H1 (cell line): ENCODE measurements around the gene FGGY. TPM values are rescaled to one million over a fixed set of nuclear protein-coding genes. Genes with fewer than 3 reads are reported as not detected.

Experiments
- CTCF ChIA-PET: fragments of 300-600 bp; sonication (Branson Sonifier 250); formaldehyde crosslinking; loops from one replicate; lab custom pipeline; 2021; ENCODE audit not compliant: partially characterized antibody; lab: Charles Lee
- POLR2A ChIA-PET: fragments of 300-600 bp; sonication (Branson Sonifier 250); formaldehyde crosslinking; loops from one replicate; lab custom pipeline; 2021; ENCODE audit warnings: inconsistent platforms; ENCODE audit not compliant: partially characterized antibody; lab: Charles Lee
- DNase-seq, 2 experiments: peaks; one replicate each; pipeline versions ENCODE4 v3.0.0 to v3.0.0-alpha.2; 2010 to 2022; ENCODE audit warnings: low spot score in 2 of 2, low read depth in 1 of 2, mixed read lengths in 1 of 2
- FAIRE-seq: peaks from 2 replicates; lab custom pipeline; 2011; peaks lifted over from hg19 to GRCh38; lab: Jason Lieb, UNC
- H2AFZ ChIP-seq: 2 replicates; pipeline ENCODE4 v1.8.1; 2012; ENCODE audit warnings: low read length, inconsistent platforms
- H2AK5ac ChIP-seq: 2 replicates; pipeline ENCODE4 v1.6.1; 2013; ENCODE audit warnings: low read depth, low read length
- H2BK120ac ChIP-seq: replicated peaks from 2 replicates; pipeline ENCODE3; 2013; ENCODE audit warnings: low read depth, low read length, inconsistent platforms
- H2BK12ac ChIP-seq: 2 replicates; pipeline ENCODE4 v1.6.1; 2013; ENCODE audit warnings: low read depth, low read length
- H2BK15ac ChIP-seq: 2 replicates; pipeline ENCODE4 v1.6.1; 2013; ENCODE audit warnings: low read length
- H2BK20ac ChIP-seq: 2 replicates; pipeline ENCODE4 v1.6.1; 2013; ENCODE audit warnings: low read length
- H2BK5ac ChIP-seq: 2 replicates; pipeline ENCODE4 v1.6.1; 2013; ENCODE audit warnings: low read depth, low read length
- H3K14ac ChIP-seq: 2 replicates; pipeline ENCODE4 v1.6.1; 2013; ENCODE audit warnings: inconsistent platforms; ENCODE audit not compliant: insufficient read length
- H3K18ac ChIP-seq: 2 replicates; pipeline ENCODE4 v1.6.1; 2013; ENCODE audit warnings: low read length; ENCODE audit errors: extremely low read depth
- H3K23ac ChIP-seq: 2 replicates; pipeline ENCODE4 v1.6.1; 2013; ENCODE audit warnings: inconsistent platforms; ENCODE audit not compliant: insufficient read length
- H3K23me2 ChIP-seq: 2 replicates; pipeline ENCODE4 v1.6.1; 2013; ENCODE audit warnings: low read depth, low read length
- H3K27ac ChIP-seq: 2 replicates; pipeline ENCODE4 v1.6.1; 2011; ENCODE audit warnings: low read depth, low read length, inconsistent platforms
- H3K27me3 ChIP-seq, 4 experiments: replicated peaks in 1 of 4; 1 replicate in 1 of 4; 2 replicates in 3 of 4; pipeline versions ENCODE4 v1.6.1 to v1.8.1; 2011 to 2013; ENCODE audit warnings: low read length in 3 of 4, mild to moderate bottlenecking in 3 of 4, inconsistent platforms in 2 of 4, mixed read lengths in 2 of 4, moderate library complexity in 1 of 4; ENCODE audit not compliant: control insufficient read depth in 3 of 4, insufficient read depth in 3 of 4; ENCODE audit errors: extremely low read depth in 1 of 4
- H3K36me3 ChIP-seq, 4 experiments: 2 replicates each; pipeline versions ENCODE4 v1.6.1 to v1.8.1; 2011 to 2013; ENCODE audit warnings: mild to moderate bottlenecking in 4 of 4, low read length in 3 of 4, moderate library complexity in 2 of 4, control low read depth in 1 of 4, inconsistent platforms in 1 of 4; ENCODE audit not compliant: insufficient read depth in 4 of 4, control insufficient read depth in 2 of 4
- H3K4ac ChIP-seq: replicated peaks from 2 replicates; pipeline ENCODE3; 2013; ENCODE audit warnings: low read length, low read depth, mixed read lengths, inconsistent platforms; ENCODE audit not compliant: insufficient read length
- H3K4me1 ChIP-seq, 4 experiments: replicated peaks in 1 of 4; 1 replicate in 1 of 4; 2 replicates in 3 of 4; pipeline versions ENCODE4 v1.6.1 to v1.8.1; 2011 to 2013; ENCODE audit warnings: low read length in 3 of 4, inconsistent platforms in 2 of 4, mixed read lengths in 1 of 4; ENCODE audit not compliant: insufficient read depth in 4 of 4, control insufficient read depth in 3 of 4
- H3K4me2 ChIP-seq, 2 experiments: 2 replicates each; pipeline versions ENCODE4 v1.6.1 to v1.8.1; 2011 to 2013; ENCODE audit warnings: low read depth in 2 of 2, low read length in 2 of 2, control low read depth in 1 of 2, inconsistent platforms in 1 of 2, mild to moderate bottlenecking in 1 of 2; ENCODE audit not compliant: insufficient read depth in 1 of 2
- H3K4me3 ChIP-seq, 4 experiments: fragments of 200-600, 300-600 bp in 1 of 4; sonication (generic), shearing (Covaris generic), sonication (Bioruptor Twin) in 1 of 4; 2 replicates each; pipeline versions ENCODE4 v1.5.1 to v1.8.1; 2011 to 2016; ENCODE audit warnings: low read length in 4 of 4, low read depth in 3 of 4, control low read depth in 2 of 4, inconsistent platforms in 2 of 4, mild to moderate bottlenecking in 2 of 4, mixed read lengths in 1 of 4, moderate library complexity in 1 of 4; ENCODE audit not compliant: insufficient read depth in 2 of 4; ENCODE audit errors: extremely low read depth in 1 of 4
- H3K56ac ChIP-seq: replicated peaks from 2 replicates; pipeline ENCODE3; 2013; ENCODE audit warnings: low read depth, mild to moderate bottlenecking, mixed read lengths, low read length, inconsistent platforms; ENCODE audit not compliant: insufficient read length
- H3K79me1 ChIP-seq: 2 replicates; pipeline ENCODE4 v1.6.1; 2013; ENCODE audit warnings: low read depth, low read length, control low read depth
- H3K79me2 ChIP-seq, 2 experiments: 2 replicates each; pipeline versions ENCODE4 v1.6.1 to v1.8.1; 2012 to 2013; ENCODE audit warnings: low read length in 2 of 2, mild to moderate bottlenecking in 2 of 2, inconsistent platforms in 1 of 2; ENCODE audit not compliant: insufficient read depth in 2 of 2, control insufficient read depth in 1 of 2
- H3K9ac ChIP-seq, 4 experiments: replicated peaks in 1 of 4; 1 replicate in 1 of 4; 2 replicates in 3 of 4; pipeline versions ENCODE4 v1.6.1 to v1.8.1; 2011 to 2013; ENCODE audit warnings: low read depth in 3 of 4, low read length in 3 of 4, control low read depth in 2 of 4, mild to moderate bottlenecking in 2 of 4, moderate library complexity in 2 of 4, inconsistent platforms in 1 of 4; ENCODE audit errors: extremely low read depth in 1 of 4
- H3K9me3 ChIP-seq, 2 experiments: 2 replicates each; pipeline versions ENCODE4 v1.6.1 to v1.8.1; 2012 to 2013; ENCODE audit warnings: mild to moderate bottlenecking in 2 of 2, moderate library complexity in 2 of 2, control low read depth in 1 of 2, inconsistent platforms in 1 of 2, low read depth in 1 of 2, low read length in 1 of 2, mixed read lengths in 1 of 2; ENCODE audit not compliant: insufficient read depth in 2 of 2
- H4K20me1 ChIP-seq, 2 experiments: replicated peaks in 1 of 2; 2 replicates each; pipeline versions ENCODE3 to v1.8.1; 2011 to 2013; ENCODE audit warnings: inconsistent platforms in 2 of 2, low read length in 2 of 2, mild to moderate bottlenecking in 1 of 2; ENCODE audit not compliant: insufficient read depth in 2 of 2, control insufficient read depth in 1 of 2
- H4K5ac ChIP-seq: 2 replicates; pipeline ENCODE4 v1.6.1; 2013; ENCODE audit warnings: low read length, low read depth, mixed read lengths, inconsistent platforms; ENCODE audit not compliant: insufficient read length
- H4K8ac ChIP-seq: 2 replicates; pipeline ENCODE4 v1.8.0; 2013; ENCODE audit warnings: mild to moderate bottlenecking, moderate library complexity, low read length, inconsistent platforms; ENCODE audit not compliant: insufficient read depth; ENCODE audit errors: extremely low read depth
- H4K91ac ChIP-seq: replicated peaks from 2 replicates; pipeline ENCODE3; 2013; ENCODE audit warnings: low read length, mixed read lengths, inconsistent platforms; ENCODE audit not compliant: insufficient read length
- ATF3 ChIP-seq: IDR thresholded peaks from 2 replicates; pipeline ENCODE4 v1.6.1; 2011; ENCODE audit warnings: low read depth, mild to moderate bottlenecking, low read length; ENCODE audit not compliant: insufficient read depth
- BCL11A ChIP-seq, 2 experiments: IDR thresholded peaks; one replicate each; pipeline ENCODE4 v1.6.1; 2011; ENCODE audit warnings: low read depth in 2 of 2, low read length in 2 of 2, mild to moderate bottlenecking in 2 of 2
- CEBPB ChIP-seq: IDR thresholded peaks from 2 replicates; pipeline ENCODE4 v1.6.1; 2012; ENCODE audit warnings: low read depth, low read length
- CTCF ChIP-seq, 3 experiments: IDR thresholded peaks; 1 replicate in 2 of 3; 2 replicates in 1 of 3; pipeline versions ENCODE4 v1.5.1 to v1.6.1; 2011; ENCODE audit warnings: low read length in 3 of 3, mild to moderate bottlenecking in 3 of 3, inconsistent platforms in 2 of 3, low read depth in 1 of 3, moderate library complexity in 1 of 3; ENCODE audit not compliant: insufficient read depth in 1 of 3; ENCODE audit errors: control extremely low read depth in 1 of 3
- KDM4A ChIP-seq: IDR thresholded peaks from one replicate; pipeline ENCODE4 v1.7.1; 2012; ENCODE audit warnings: low read depth, mild to moderate bottlenecking, moderate library complexity, low read length, inconsistent platforms; ENCODE audit not compliant: severe bottlenecking
- SIN3A ChIP-seq, 2 experiments: IDR thresholded peaks in 1 of 2; conservative IDR thresholded peaks in 1 of 2; 2 replicates each; pipeline ENCODE4 v1.6.1; 2011 to 2012; ENCODE audit warnings: low read length in 2 of 2, improper control_type of control experiment in 1 of 2, low read depth in 1 of 2, mild to moderate bottlenecking in 1 of 2
- SP2 ChIP-seq: IDR thresholded peaks from 2 replicates; pipeline ENCODE4 v1.6.1; 2012; ENCODE audit warnings: mild to moderate bottlenecking, low read length, inconsistent platforms
- TAF7 ChIP-seq: optimal IDR thresholded peaks from 2 replicates; pipeline ENCODE3; 2011; ENCODE audit warnings: low read depth, mild to moderate bottlenecking, inconsistent platforms, low read length, moderate library complexity, borderline replicate concordance
- WGBS, 2 experiments: shearing (Covaris generic) in 1 of 2; methylation state at CpG; one replicate each; pipeline versions ENCODE4 v1.1.6 to v1.1.7; 2013 to 2015; ENCODE audit warnings: low lambda C conversion rate in 2 of 2, mixed read lengths in 2 of 2, inconsistent platforms in 1 of 2, low coverage in 1 of 2, missing lambda C conversion rate in 1 of 2; ENCODE audit not compliant: insufficient replicate concordance in 2 of 2, insufficient coverage in 1 of 2, insufficient read length in 1 of 2; ENCODE audit errors: extremely low coverage in 1 of 2, missing lambda C conversion rate in 1 of 2; 5-methylcytosine and 5-hydroxymethylcytosine counted together
- polyA plus RNA-seq, 7 experiments: library from polyadenylated mRNA; depleted of rRNA in 3 of 7; stranded (reverse) in 5 of 7; unstranded in 2 of 7; fragments of >200 nt in 5 of 7; fragments of 200-250 nt in 2 of 7; gene quantifications; 1 replicate in 5 of 7; 2 replicates in 1 of 7; 4 replicates in 1 of 7; pipeline versions ENCODE4 v1.2.1 to v1.2.3, GENCODE V29; 2011 to 2013; ENCODE audit warnings: missing spikeins in 2 of 7, mixed read lengths in 2 of 7
- total RNA-seq: library from RNA; stranded (reverse); fragmentation: NEBNext Ultra II Directional; extraction: Animal tissue kit (Norgen Biotek cat#: 25700); gene quantifications from 2 replicates; pipeline ENCODE4 v1.2.1, GENCODE V29; 2021

The FGGY gene
- total and polyA plus RNA-seq, 2 of the 8 experiments (the other 6 are each of a cell fraction or from before 2014, with no cell fraction given), result 10.3 to 12.5 TPM

- Histone ChIP-seq H3K14ac (no peak overlapping the region), H2AK5ac (no peak overlapping the region), H2BK5ac (no peak overlapping the region), H3K23me2 (no peaks in the 10 kb centered on the region), H3K4me2 (no peak overlapping the region), H3K9me3 (peaks cover 2 to 5% of the 10 kb centered on the region in 2 experiments; a peak in 1 of 4 replicates), H3K23ac (no peak overlapping the region), H2BK15ac (no peak overlapping the region), H3K79me1 (no peaks in the 10 kb centered on the region), H2AFZ (no peak overlapping the region), H3K36me3 (no peaks in the 10 kb centered on the region), H4K8ac (no peak overlapping the region), H3K27me3 (no peaks in the 10 kb centered on the region), H3K4ac (no peak overlapping the region), H3K27ac (no peak overlapping the region), H2BK12ac (no peak overlapping the region), H3K4me3 (no peak overlapping the region), H3K4me1 (peaks cover 0 to 2% (median 0%) of the 10 kb centered on the region in 4 experiments; a peak in 1 of 7 replicates), H4K91ac (no peak overlapping the region), H3K18ac (no peak overlapping the region), H2BK20ac (no peak overlapping the region), H2BK120ac (no peak overlapping the region), H4K20me1 (no peaks in the 10 kb centered on the region), H4K5ac (no peak overlapping the region), H3K79me2 (no peaks in the 10 kb centered on the region), H3K9ac (no peak overlapping the region), H3K56ac (no peak overlapping the region)
- ChIA-PET POLR2A (no interaction called here), CTCF (no interaction called here)
- 83% methylated on average over 4 of the region's 4 CpGs; no CpG with 5 or more reads in 1 of the 2 experiments for WGBS, 2 experiments
- DNase-seq (no peak), FAIRE-seq (no peak)
- no peak for TF ChIP-seq ATF3
- no peak for TF ChIP-seq SP2
- TF ChIP-seq TAF7, result no peak
- TF ChIP-seq SIN3A (conservative IDR thresholded peaks at IDR 0.05 in 1 of 2, IDR thresholded peaks at IDR 0.05 in 1 of 2; ENCODE audit: low read depth in 1 of 2, low read length in 2 of 2), result no peak
- TF ChIP-seq CTCF (IDR thresholded peaks at IDR 0.05; ENCODE audit: control extremely low read depth in 1 of 3, insufficient read depth in 1 of 3, low read depth in 1 of 3, low read length in 3 of 3), result no peak
- TF ChIP-seq CEBPB, result no peak
- no peak for TF ChIP-seq KDM4A
- no peak for TF ChIP-seq BCL11A (IDR thresholded peaks at IDR 0.05; ENCODE audit: low read depth in 2 of 2, low read length in 2 of 2)
Observed at GRCh38 chr1:59554752-59555151, 257.9 kb downstream of the FGGY start.
